Endothelial cell of umbilical vein (primary cell): ENCODE measurements around the gene MAP4K1. TPM values are rescaled to one million over a fixed set of nuclear protein-coding genes. Genes with fewer than 3 reads are reported as not detected.
"Not testable (repeated sequence)": the region's sequence is repeated elsewhere in the genome, so short reads cannot be mapped to it uniquely, and the experiment has no call there.

ENCODE experiments used
- BruUV-seq: library from RNA; stranded (reverse); fragments of 400-500 nt; replicated peaks from 2 replicates; lab custom pipeline; 2021; lab: Mats Ljungman, UMichigan
- CTCF ChIA-PET: fragments of 300-600, 350-600 bp; sonication (Branson Sonifier 250); formaldehyde crosslinking; loops from one replicate; lab custom pipeline; 2021; ENCODE audit warnings: antibody characterized with exemption, inconsistent platforms; lab: Charles Lee
- POLR2A ChIA-PET: fragments of 300-600, 350-600 bp; sonication (Branson Sonifier 250); formaldehyde crosslinking; loops from one replicate; lab custom pipeline; 2021; ENCODE audit warnings: antibody characterized with exemption, inconsistent platforms; lab: Charles Lee
- DNase-seq: peaks from one replicate; pipeline ENCODE4 v3.0.0-alpha.2; 2011; ENCODE audit warnings: low read depth, low spot score
- FAIRE-seq: peaks from 2 replicates; lab custom pipeline; 2011; peaks lifted over from hg19 to GRCh38; lab: Jason Lieb, UNC
- H2AFZ ChIP-seq: 2 replicates; pipeline ENCODE4 v1.6.0; 2012; ENCODE audit warnings: low read depth, low read length, control low read depth, inconsistent platforms
- H3K27ac ChIP-seq: 2 replicates; pipeline ENCODE4 v1.5.1; 2011; ENCODE audit warnings: low read depth, mild to moderate bottlenecking, control low read depth, low read length, moderate library complexity; ENCODE audit not compliant: insufficient read depth
- H3K27me3 ChIP-seq, 2 experiments: 2 replicates each; pipeline versions ENCODE4 v1.6.0 to v1.6.1; 2011; ENCODE audit warnings: low read length in 2 of 2, mixed read lengths in 1 of 2; ENCODE audit not compliant: control insufficient read depth in 2 of 2, insufficient read depth in 2 of 2
- H3K36me3 ChIP-seq, 2 experiments: 2 replicates in 1 of 2; 3 replicates in 1 of 2; pipeline ENCODE4 v1.5.1; 2011; ENCODE audit warnings: low read length in 2 of 2, mild to moderate bottlenecking in 1 of 2, moderate library complexity in 1 of 2; ENCODE audit not compliant: control insufficient read depth in 2 of 2, insufficient read depth in 2 of 2; ENCODE audit errors: extremely low read depth in 1 of 2
- H3K4me1 ChIP-seq: 3 replicates; pipeline ENCODE4 v1.5.1; 2011; ENCODE audit warnings: mild to moderate bottlenecking, low read length; ENCODE audit not compliant: control insufficient read depth, insufficient read depth; ENCODE audit errors: extremely low read depth
- H3K4me2 ChIP-seq: 2 replicates; pipeline ENCODE4 v1.6.1; 2011; ENCODE audit warnings: low read length, control low read depth, mixed read lengths; ENCODE audit not compliant: insufficient read depth
- H3K4me3 ChIP-seq, 3 experiments: fragments of 200-600 bp in 1 of 3; sonication (generic), shearing (Covaris generic) in 1 of 3; replicated peaks in 1 of 3; 2 replicates each; pipeline ENCODE4 v1.5.1; 2011 to 2016; ENCODE audit warnings: control low read depth in 3 of 3, low read length in 3 of 3, mild to moderate bottlenecking in 2 of 3, inconsistent platforms in 1 of 3, low read depth in 1 of 3, moderate library complexity in 1 of 3; ENCODE audit not compliant: insufficient read depth in 1 of 3
- H3K79me2 ChIP-seq: 2 replicates; pipeline ENCODE4 v1.6.0; 2012; ENCODE audit warnings: low read length, inconsistent platforms; ENCODE audit not compliant: control insufficient read depth, insufficient read depth
- H3K9ac ChIP-seq: replicated peaks from 2 replicates; pipeline ENCODE3; 2011; ENCODE audit warnings: low read length, control low read depth; ENCODE audit not compliant: insufficient read depth; ENCODE audit errors: extremely low read depth
- H3K9me1 ChIP-seq: replicated peaks from 3 replicates; pipeline ENCODE4 v1.6.0; 2011; ENCODE audit warnings: mild to moderate bottlenecking, low read length; ENCODE audit not compliant: control insufficient read depth, insufficient read depth; ENCODE audit errors: extremely low read depth
- H3K9me3 ChIP-seq: replicated peaks from 2 replicates; pipeline ENCODE4 v1.5.1; 2012; ENCODE audit warnings: low read length, inconsistent platforms; ENCODE audit not compliant: control insufficient read depth, insufficient read depth
- H4K20me1 ChIP-seq: replicated peaks from 2 replicates; pipeline ENCODE3; 2011; ENCODE audit warnings: mild to moderate bottlenecking, low read length; ENCODE audit not compliant: control insufficient read depth, insufficient read depth; ENCODE audit errors: extremely low read depth
- EZH2 ChIP-seq: IDR thresholded peaks from 2 replicates; pipeline ENCODE4 v1.6.1; 2012; ENCODE audit warnings: borderline replicate concordance, low read depth, mild to moderate bottlenecking, moderate library complexity, low read length, inconsistent platforms; ENCODE audit not compliant: severe bottlenecking
- FOS ChIP-seq: IDR thresholded peaks from 2 replicates; pipeline ENCODE4 v1.6.1; 2011; ENCODE audit warnings: mild to moderate bottlenecking, low read length, moderate library complexity, borderline replicate concordance; ENCODE audit not compliant: insufficient read depth
- GATA2 ChIP-seq: IDR thresholded peaks from 2 replicates; pipeline ENCODE4 v1.7.0; 2011; ENCODE audit warnings: low read depth, mild to moderate bottlenecking, moderate library complexity, mixed read lengths, low read length; ENCODE audit not compliant: insufficient read length, insufficient read depth
- JUN ChIP-seq: IDR thresholded peaks from 2 replicates; pipeline ENCODE4 v1.6.1; 2011; ENCODE audit warnings: borderline replicate concordance, low read depth; ENCODE audit not compliant: insufficient read length, insufficient read depth
- MYC ChIP-seq: IDR thresholded peaks from one replicate; pipeline ENCODE4 v1.6.1; 2011; ENCODE audit warnings: mild to moderate bottlenecking, low read depth, low read length
- POLR2A ChIP-seq: IDR thresholded peaks from 2 replicates; pipeline ENCODE4 v1.6.1; 2012; ENCODE audit warnings: low read depth, mild to moderate bottlenecking, control low read depth, low read length
- POLR2AphosphoS5 ChIP-seq: IDR thresholded peaks from 2 replicates; pipeline ENCODE4 v1.6.1; 2012; ENCODE audit warnings: low read depth, mild to moderate bottlenecking, control low read depth, low read length, moderate library complexity; ENCODE audit not compliant: insufficient read depth
- dilution Hi-C: fragments of 300-500 bp; cut with MboI; formaldehyde crosslinking; loops from one replicate; pipeline ENCODE4 v1.15.0; 2019; ENCODE audit warnings: low sequenced_read_pairs; ENCODE audit not compliant: extremely low pct_ligation_motif_present
- intact Hi-C: fragments of 100-400 bp; cut with micrococcal nuclease; formaldehyde crosslinking; loops from one replicate; pipeline ENCODE4 v1.10.0; 2022
- polyA plus RNA-seq, 4 experiments: library from polyadenylated mRNA; depleted of rRNA in 3 of 4; stranded (reverse) in 3 of 4; unstranded in 1 of 4; fragments of >200 nt; gene quantifications; 2 replicates each; pipeline versions ENCODE4 v1.2.1 to v1.2.3, GENCODE V29; 2011 to 2012; ENCODE audit warnings: missing spikeins in 1 of 4
- total RNA-seq: library from RNA; stranded (reverse); gene quantifications from 2 replicates; pipeline ENCODE4 v1.2.3, GENCODE V29; 2021
- TF ChIP-seq, protein P1 (sequence below): IDR thresholded peaks from 2 replicates; pipeline ENCODE4 v1.6.1; 2011; ENCODE audit not compliant: insufficient read depth, insufficient read length
- TF ChIP-seq, protein P2 (sequence below), 2 donors: IDR thresholded peaks; 1 replicate in 1 of 2; 2 replicates in 1 of 2; pipeline ENCODE4 v1.5.1; 2011; ENCODE audit warnings: low read length in 2 of 2, mild to moderate bottlenecking in 2 of 2, moderate library complexity in 2 of 2, control low read depth in 1 of 2, inconsistent platforms in 1 of 2, low read depth in 1 of 2; ENCODE audit not compliant: insufficient read depth in 1 of 2; ENCODE audit errors: extremely low read depth in 1 of 2

The MAP4K1 gene
- total and polyA plus RNA-seq, 2 donors (not counting 3 experiments of a cell fraction or from before 2014, with no cell fraction given) = 0.12 to 1.6 TPM

DNA sequence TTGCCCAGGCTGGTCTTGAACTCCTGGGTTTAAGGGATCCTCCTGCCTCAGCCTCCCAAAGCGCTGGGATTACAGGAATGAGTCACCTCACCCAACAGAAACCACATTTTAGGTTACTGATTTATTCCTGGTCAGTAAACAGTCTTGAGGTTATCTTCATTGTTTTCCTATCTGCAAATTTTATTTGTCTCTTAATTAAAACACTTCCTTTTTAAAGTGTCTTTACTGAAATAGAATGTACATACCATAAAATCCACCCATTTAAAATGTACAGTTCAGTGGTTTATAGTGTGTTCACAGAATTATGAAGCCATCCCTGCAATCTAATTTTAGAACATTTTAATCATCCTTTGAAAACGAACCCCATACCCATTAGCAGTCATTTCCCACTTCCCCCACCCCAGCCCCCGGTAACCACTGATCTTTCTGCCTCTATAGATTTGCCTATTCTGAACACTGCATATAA lies 63.0 kb downstream of the MAP4K1 start:
- no peaks in the 10 kb centered on the region for H3K79me2 ChIP-seq
- intact Hi-C loops = no loop called here
- no peak overlapping the region for H3K27ac ChIP-seq
- CTCF ChIA-PET = no interaction called here
- H3K4me3 ChIP-seq = no peak overlapping the region
- H4K20me1 ChIP-seq = no peaks in the 10 kb centered on the region
- H3K27me3 ChIP-seq = no peaks in the 10 kb centered on the region
- H3K4me1 ChIP-seq = no peaks in the 10 kb centered on the region
- H3K9me3 ChIP-seq = no peaks in the 10 kb centered on the region
- POLR2A ChIA-PET = no interaction called here
- H2AFZ ChIP-seq = no peak overlapping the region
- H3K4me2 ChIP-seq = no peak overlapping the region
- no peaks in the 10 kb centered on the region for H3K36me3 ChIP-seq
- no TSS peak for BruUV-seq
- no peak for DNase-seq
- FAIRE-seq = no peak
- dilution Hi-C loops = no loop called here
- no peaks in the 10 kb centered on the region for H3K9me1 ChIP-seq
- TF ChIP-seq, protein P1, sequence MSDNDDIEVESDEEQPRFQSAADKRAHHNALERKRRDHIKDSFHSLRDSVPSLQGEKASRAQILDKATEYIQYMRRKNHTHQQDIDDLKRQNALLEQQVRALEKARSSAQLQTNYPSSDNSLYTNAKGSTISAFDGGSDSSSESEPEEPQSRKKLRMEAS = no peak
- no peak for TF ChIP-seq FOS
- TF ChIP-seq, protein P2, sequence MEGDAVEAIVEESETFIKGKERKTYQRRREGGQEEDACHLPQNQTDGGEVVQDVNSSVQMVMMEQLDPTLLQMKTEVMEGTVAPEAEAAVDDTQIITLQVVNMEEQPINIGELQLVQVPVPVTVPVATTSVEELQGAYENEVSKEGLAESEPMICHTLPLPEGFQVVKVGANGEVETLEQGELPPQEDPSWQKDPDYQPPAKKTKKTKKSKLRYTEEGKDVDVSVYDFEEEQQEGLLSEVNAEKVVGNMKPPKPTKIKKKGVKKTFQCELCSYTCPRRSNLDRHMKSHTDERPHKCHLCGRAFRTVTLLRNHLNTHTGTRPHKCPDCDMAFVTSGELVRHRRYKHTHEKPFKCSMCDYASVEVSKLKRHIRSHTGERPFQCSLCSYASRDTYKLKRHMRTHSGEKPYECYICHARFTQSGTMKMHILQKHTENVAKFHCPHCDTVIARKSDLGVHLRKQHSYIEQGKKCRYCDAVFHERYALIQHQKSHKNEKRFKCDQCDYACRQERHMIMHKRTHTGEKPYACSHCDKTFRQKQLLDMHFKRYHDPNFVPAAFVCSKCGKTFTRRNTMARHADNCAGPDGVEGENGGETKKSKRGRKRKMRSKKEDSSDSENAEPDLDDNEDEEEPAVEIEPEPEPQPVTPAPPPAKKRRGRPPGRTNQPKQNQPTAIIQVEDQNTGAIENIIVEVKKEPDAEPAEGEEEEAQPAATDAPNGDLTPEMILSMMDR (IDR thresholded peaks at IDR 0.05; ENCODE audit: extremely low read depth in 1 of 2, insufficient read depth in 1 of 2, low read depth in 1 of 2, low read length in 2 of 2) = no peak
- TF ChIP-seq EZH2 = no peak
- no peak for TF ChIP-seq GATA2
- no peak for TF ChIP-seq POLR2AphosphoS5
- no peak for TF ChIP-seq MYC
- no peak for TF ChIP-seq POLR2A
- no peak for TF ChIP-seq JUN
- H3K9ac ChIP-seq = no peak overlapping the region

DNA sequence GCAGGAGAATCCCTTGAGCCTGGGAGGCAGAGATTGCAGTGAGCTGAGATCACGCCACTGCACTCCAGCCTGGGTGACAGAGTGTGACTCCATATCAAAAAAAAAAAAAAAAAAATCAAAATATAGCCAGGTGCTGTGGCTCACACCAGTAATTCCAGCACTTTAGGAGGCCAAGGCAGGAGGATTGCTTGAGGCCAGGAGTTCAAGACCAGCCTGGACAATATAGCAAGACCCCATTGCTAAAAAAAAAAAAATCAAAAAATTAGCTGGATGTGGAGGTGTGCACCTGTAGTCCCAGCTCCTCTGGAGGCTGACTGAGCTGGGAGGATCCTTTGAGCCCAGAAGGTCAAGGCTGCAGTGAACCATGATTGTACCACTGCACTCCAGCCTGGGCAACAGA lies 64.5 kb downstream of the MAP4K1 start:
- dilution Hi-C loops, BruUV-seq, H3K27ac ChIP-seq, H3K9me3 ChIP-seq, H3K9me1 ChIP-seq, H2AFZ ChIP-seq, intact Hi-C loops, H3K4me1 ChIP-seq, FAIRE-seq, H3K4me3 ChIP-seq, H3K27me3 ChIP-seq, H3K9ac ChIP-seq, H4K20me1 ChIP-seq, H3K4me2 ChIP-seq, H3K36me3 ChIP-seq, DNase-seq, POLR2A ChIA-PET, H3K79me2 ChIP-seq: not testable (repeated sequence)
- CTCF ChIA-PET = interaction anchor here (0.7 kb wide), 1 partner anchor 158 kb away, joined by 4 read pairs; no protein-coding TSS in a partner anchor
